Measurements from ENCODE around the gene TMEM232.

TMEM232 gene

DNA sequence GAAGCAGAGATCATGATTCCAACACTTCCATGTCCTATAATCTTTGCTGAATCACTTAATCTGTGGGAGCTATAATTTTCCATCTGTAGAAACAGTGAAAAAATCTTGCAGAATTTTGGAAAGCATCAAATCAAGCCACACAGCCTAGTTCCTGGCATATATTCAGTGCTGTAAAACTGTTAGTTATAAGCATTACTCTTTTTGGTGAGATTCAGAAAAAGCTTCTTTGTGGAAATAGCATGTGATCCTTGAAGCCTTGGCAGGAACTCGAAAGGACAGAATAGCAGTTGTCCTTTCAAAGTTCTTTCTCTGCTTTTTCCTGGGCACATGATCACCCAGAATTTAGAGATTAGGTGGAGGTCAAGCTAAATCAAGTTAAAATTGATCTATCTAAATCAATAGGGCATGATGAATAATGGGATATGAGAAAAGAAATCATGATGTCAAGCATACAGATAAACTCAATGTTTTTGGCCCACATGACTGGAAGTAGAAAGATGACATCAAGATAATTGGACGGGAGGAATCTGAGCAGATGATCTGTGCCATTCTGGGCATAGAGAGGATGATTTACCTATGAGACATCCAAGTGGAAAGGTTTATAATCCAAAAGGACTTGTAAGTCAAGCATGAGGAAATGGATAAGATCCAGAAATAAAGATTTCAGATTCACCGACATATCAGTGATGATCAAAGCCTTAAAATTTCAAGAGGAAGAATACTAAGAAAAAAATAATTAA is 73.1 kb downstream of the TMEM232 start:
- H3K4me3 ChIP-seq (replicated peaks; ENCODE audit: insufficient read depth, low read length): no peak overlapping the region
- H3K27me3 ChIP-seq (ENCODE audit: insufficient read depth, poor library complexity, severe bottlenecking): no peaks in the 10 kb centered on the region
- TF ChIP-seq, protein P1, sequence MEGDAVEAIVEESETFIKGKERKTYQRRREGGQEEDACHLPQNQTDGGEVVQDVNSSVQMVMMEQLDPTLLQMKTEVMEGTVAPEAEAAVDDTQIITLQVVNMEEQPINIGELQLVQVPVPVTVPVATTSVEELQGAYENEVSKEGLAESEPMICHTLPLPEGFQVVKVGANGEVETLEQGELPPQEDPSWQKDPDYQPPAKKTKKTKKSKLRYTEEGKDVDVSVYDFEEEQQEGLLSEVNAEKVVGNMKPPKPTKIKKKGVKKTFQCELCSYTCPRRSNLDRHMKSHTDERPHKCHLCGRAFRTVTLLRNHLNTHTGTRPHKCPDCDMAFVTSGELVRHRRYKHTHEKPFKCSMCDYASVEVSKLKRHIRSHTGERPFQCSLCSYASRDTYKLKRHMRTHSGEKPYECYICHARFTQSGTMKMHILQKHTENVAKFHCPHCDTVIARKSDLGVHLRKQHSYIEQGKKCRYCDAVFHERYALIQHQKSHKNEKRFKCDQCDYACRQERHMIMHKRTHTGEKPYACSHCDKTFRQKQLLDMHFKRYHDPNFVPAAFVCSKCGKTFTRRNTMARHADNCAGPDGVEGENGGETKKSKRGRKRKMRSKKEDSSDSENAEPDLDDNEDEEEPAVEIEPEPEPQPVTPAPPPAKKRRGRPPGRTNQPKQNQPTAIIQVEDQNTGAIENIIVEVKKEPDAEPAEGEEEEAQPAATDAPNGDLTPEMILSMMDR (IDR thresholded peaks at IDR 0.05; ENCODE audit: insufficient read depth, low read length): no peak
- no peak for TF ChIP-seq GABPA (IDR thresholded peaks at IDR 0.05; ENCODE audit: low read depth)
- TF ChIP-seq SPI1 (IDR thresholded peaks at IDR 0.05; ENCODE audit: borderline replicate concordance, low read depth): no peak
- TF ChIP-seq POLR2AphosphoS5 (IDR thresholded peaks at IDR 0.05; ENCODE audit: low read depth): no peak
- TF ChIP-seq, protein P2, sequence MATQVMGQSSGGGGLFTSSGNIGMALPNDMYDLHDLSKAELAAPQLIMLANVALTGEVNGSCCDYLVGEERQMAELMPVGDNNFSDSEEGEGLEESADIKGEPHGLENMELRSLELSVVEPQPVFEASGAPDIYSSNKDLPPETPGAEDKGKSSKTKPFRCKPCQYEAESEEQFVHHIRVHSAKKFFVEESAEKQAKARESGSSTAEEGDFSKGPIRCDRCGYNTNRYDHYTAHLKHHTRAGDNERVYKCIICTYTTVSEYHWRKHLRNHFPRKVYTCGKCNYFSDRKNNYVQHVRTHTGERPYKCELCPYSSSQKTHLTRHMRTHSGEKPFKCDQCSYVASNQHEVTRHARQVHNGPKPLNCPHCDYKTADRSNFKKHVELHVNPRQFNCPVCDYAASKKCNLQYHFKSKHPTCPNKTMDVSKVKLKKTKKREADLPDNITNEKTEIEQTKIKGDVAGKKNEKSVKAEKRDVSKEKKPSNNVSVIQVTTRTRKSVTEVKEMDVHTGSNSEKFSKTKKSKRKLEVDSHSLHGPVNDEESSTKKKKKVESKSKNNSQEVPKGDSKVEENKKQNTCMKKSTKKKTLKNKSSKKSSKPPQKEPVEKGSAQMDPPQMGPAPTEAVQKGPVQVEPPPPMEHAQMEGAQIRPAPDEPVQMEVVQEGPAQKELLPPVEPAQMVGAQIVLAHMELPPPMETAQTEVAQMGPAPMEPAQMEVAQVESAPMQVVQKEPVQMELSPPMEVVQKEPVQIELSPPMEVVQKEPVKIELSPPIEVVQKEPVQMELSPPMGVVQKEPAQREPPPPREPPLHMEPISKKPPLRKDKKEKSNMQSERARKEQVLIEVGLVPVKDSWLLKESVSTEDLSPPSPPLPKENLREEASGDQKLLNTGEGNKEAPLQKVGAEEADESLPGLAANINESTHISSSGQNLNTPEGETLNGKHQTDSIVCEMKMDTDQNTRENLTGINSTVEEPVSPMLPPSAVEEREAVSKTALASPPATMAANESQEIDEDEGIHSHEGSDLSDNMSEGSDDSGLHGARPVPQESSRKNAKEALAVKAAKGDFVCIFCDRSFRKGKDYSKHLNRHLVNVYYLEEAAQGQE (IDR thresholded peaks at IDR 0.05; ENCODE audit: insufficient replicate concordance, low read depth): no peak
- DNase-seq (ENCODE audit: low read depth in 1 of 2, low spot score in 1 of 2): no peak
- H3K27ac ChIP-seq (replicated peaks): no peak overlapping the region

DNA sequence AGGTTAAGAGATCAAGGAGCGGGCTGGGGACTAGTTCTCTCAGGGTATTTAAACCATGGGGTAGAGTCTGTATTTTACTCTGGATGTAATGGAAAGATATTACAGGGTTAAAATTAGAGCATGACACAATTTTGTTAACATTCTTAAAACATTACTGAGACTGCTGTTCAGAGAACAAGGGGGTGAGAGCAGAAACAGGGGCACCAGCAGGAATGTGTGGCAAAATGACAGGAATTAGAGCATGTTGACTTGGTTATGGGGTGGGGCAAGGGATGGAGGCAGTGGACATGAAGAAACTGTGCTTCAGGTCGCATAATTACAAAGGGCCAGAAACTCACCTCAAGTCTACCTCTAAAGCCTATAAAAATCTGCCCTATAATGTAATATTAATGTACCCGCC is 75.0 kb downstream of the TMEM232 start:
- TF ChIP-seq, protein P2 (IDR thresholded peaks at IDR 0.05; ENCODE audit: insufficient replicate concordance, low read depth): no peak
- TF ChIP-seq SPI1 (IDR thresholded peaks at IDR 0.05; ENCODE audit: borderline replicate concordance, low read depth) (no peak), POLR2AphosphoS5 (IDR thresholded peaks at IDR 0.05; ENCODE audit: low read depth) (no peak), GABPA (IDR thresholded peaks at IDR 0.05; ENCODE audit: low read depth) (no peak)
- TF ChIP-seq, protein P1 (IDR thresholded peaks at IDR 0.05; ENCODE audit: insufficient read depth, low read length): no peak
- Histone ChIP-seq H3K4me3 (replicated peaks; ENCODE audit: insufficient read depth, low read length) (no peak overlapping the region), H3K27ac (replicated peaks) (no peak overlapping the region), H3K27me3 (ENCODE audit: insufficient read depth, poor library complexity, severe bottlenecking) (no peaks in the 10 kb centered on the region)
- no peak for DNase-seq (ENCODE audit: low read depth in 1 of 2, low spot score in 1 of 2)

GRCh38 chr5:110644357-110644756 is 82.1 kb downstream of the TMEM232 start:
- H3K27ac ChIP-seq (replicated peaks): no peak overlapping the region
- TF ChIP-seq, protein P1 (IDR thresholded peaks at IDR 0.05; ENCODE audit: insufficient read depth, low read length): no peak
- no peak for TF ChIP-seq GABPA (IDR thresholded peaks at IDR 0.05; ENCODE audit: low read depth)
- TF ChIP-seq, protein P2 (IDR thresholded peaks at IDR 0.05; ENCODE audit: insufficient replicate concordance, low read depth): no peak
- no peak for TF ChIP-seq SPI1 (IDR thresholded peaks at IDR 0.05; ENCODE audit: borderline replicate concordance, low read depth)
- no peak for TF ChIP-seq POLR2AphosphoS5 (IDR thresholded peaks at IDR 0.05; ENCODE audit: low read depth)
- no peaks in the 10 kb centered on the region for H3K27me3 ChIP-seq (ENCODE audit: insufficient read depth, poor library complexity, severe bottlenecking)
- no peak overlapping the region for H3K4me3 ChIP-seq (replicated peaks; ENCODE audit: insufficient read depth, low read length)
- DNase-seq (ENCODE audit: low read depth in 1 of 2, low spot score in 1 of 2): no peak

All from HL-60 (cell line).